HepG2 (cell line): ENCODE measurements around the gene SZRD1. TPM values are rescaled to one million over a fixed set of nuclear protein-coding genes. Genes with fewer than 3 reads are reported as not detected.

Experiments used
- ATAC-seq: fragments of 200-7000 bp; cut with Tn5 transposase; 3 replicates; pipeline ENCODE4 v1.9.1; 2020; ENCODE audit warnings: mild to moderate bottlenecking, moderate library complexity
- BruUV-seq: library from RNA; stranded (reverse); fragments of 400-500 nt; replicated peaks from 2 replicates; lab custom pipeline; 2021; lab: Mats Ljungman, UMichigan
- CTCF ChIA-PET: fragments of 300-600 bp; formaldehyde crosslinking; extraction: SDS; loops from one replicate; lab custom pipeline; 2021; ENCODE audit warnings: low total read pairs, inconsistent platforms, low intra/inter-chr PET ratio; lab: Yijun Ruan, JAX
- POLR2A ChIA-PET: fragments of 350-600 bp; sonication (Branson Sonifier 250); formaldehyde crosslinking; loops from one replicate; lab custom pipeline; 2020; ENCODE audit warnings: antibody characterized with exemption, inconsistent platforms; lab: Yijun Ruan, JAX
- DNase-seq: peaks from one replicate; pipeline ENCODE4 v3.0.0-alpha.2; 2015; ENCODE audit warnings: low spot score
- FAIRE-seq: peaks from 3 replicates; lab custom pipeline; 2011; peaks lifted over from hg19 to GRCh38; lab: Jason Lieb, UNC
- H2AFZ ChIP-seq: one replicate; pipeline ENCODE4 v1.6.1; 2011; ENCODE audit warnings: low read length, inconsistent platforms
- H3K27ac ChIP-seq: fragments of 300-600 bp; 3 replicates; pipeline ENCODE4 v1.8.0; 2011; ENCODE audit warnings: mixed run types, mild to moderate bottlenecking, mixed read lengths, low read length, inconsistent platforms; ENCODE audit not compliant: insufficient read depth; ENCODE audit errors: extremely low read length
- H3K27me3 ChIP-seq, 2 experiments: fragments of 200-600 bp in 1 of 2; 2 replicates in 1 of 2; 3 replicates in 1 of 2; pipeline versions ENCODE4 v1.6.0 to v1.8.0; 2011; ENCODE audit warnings: low read length in 2 of 2, mild to moderate bottlenecking in 2 of 2, moderate library complexity in 2 of 2, inconsistent platforms in 1 of 2; ENCODE audit not compliant: insufficient read depth in 2 of 2, control insufficient read depth in 1 of 2
- H3K36me3 ChIP-seq, 2 experiments: fragments of 200-600 bp in 1 of 2; replicated peaks in 1 of 2; 2 replicates in 1 of 2; 3 replicates in 1 of 2; pipeline versions ENCODE4 v1.5.1 to v1.8.0; 2011; ENCODE audit warnings: low read length in 2 of 2, inconsistent platforms in 1 of 2; ENCODE audit not compliant: insufficient read depth in 2 of 2, control insufficient read depth in 1 of 2
- H3K4me1 ChIP-seq: 2 replicates; pipeline ENCODE4 v1.5.1; 2012; ENCODE audit warnings: low read length, inconsistent platforms; ENCODE audit not compliant: insufficient read depth
- H3K4me2 ChIP-seq: 2 replicates; pipeline ENCODE4 v1.6.0; 2011; ENCODE audit warnings: low read depth, low read length, inconsistent platforms
- H3K4me3 ChIP-seq, 3 experiments: fragments of 200-600 bp in 1 of 3; sonication (generic), shearing (Covaris generic) in 1 of 3; replicated peaks in 1 of 3; 2 replicates each; pipeline ENCODE4 v1.5.1; 2011 to 2016; ENCODE audit warnings: low read length in 3 of 3, inconsistent platforms in 2 of 3, low read depth in 2 of 3, mild to moderate bottlenecking in 2 of 3, control low read depth in 1 of 3, mixed read lengths in 1 of 3; ENCODE audit not compliant: insufficient read depth in 1 of 3
- H3K79me2 ChIP-seq: one replicate; pipeline ENCODE4 v1.6.1; 2011; ENCODE audit warnings: low read length, inconsistent platforms; ENCODE audit not compliant: insufficient read depth
- H3K9ac ChIP-seq: 2 replicates; pipeline ENCODE4 v1.6.0; 2011; ENCODE audit warnings: mild to moderate bottlenecking, low read depth, low read length, inconsistent platforms; ENCODE audit not compliant: insufficient read depth
- H3K9me3 ChIP-seq: 2 replicates; pipeline ENCODE4 v1.5.1; 2012; ENCODE audit warnings: mild to moderate bottlenecking, low read length
- H4K20me1 ChIP-seq: 2 replicates; pipeline ENCODE4 v1.6.0; 2011; ENCODE audit warnings: inconsistent platforms, mild to moderate bottlenecking, low read length, moderate library complexity; ENCODE audit not compliant: insufficient read depth
- ASH2L ChIP-seq: fragments of 300-600, 200-600 bp; sonication (generic); IDR thresholded peaks from 2 replicates; pipeline ENCODE4 v1.7.0; 2017; ENCODE audit warnings: low read depth, mild to moderate bottlenecking, moderate library complexity, mixed read lengths, low read length; ENCODE audit not compliant: insufficient read length
- ATF5 ChIP-seq: sonication (generic); formaldehyde crosslinking; IDR thresholded peaks from 2 replicates; pipeline ENCODE4 v1.4.0; 2020; ENCODE audit warnings: mild to moderate bottlenecking, low read depth, missing genetic modification reagents
- PCBP2 ChIP-seq: fragments of 200-400 bp; formaldehyde crosslinking; optimal IDR thresholded peaks from 2 replicates; pipeline ENCODE3; 2018; ENCODE audit warnings: low read length, low read depth; ENCODE audit not compliant: poor library complexity, severe bottlenecking
- ZNF296 ChIP-seq: sonication (generic); formaldehyde crosslinking; conservative IDR thresholded peaks from 2 replicates; pipeline ENCODE4 v1.5.0; 2020; ENCODE audit warnings: mild to moderate bottlenecking, missing genetic modification reagents
- WGBS: methylation state at CpG from one replicate; pipeline ENCODE4 v1.1.6; 2017; ENCODE audit warnings: low lambda C conversion rate; 5-methylcytosine and 5-hydroxymethylcytosine counted together
- in situ Hi-C: cut with HindIII; loops from 2 replicates; pipeline ENCODE4 v1.10.0; 2017; ENCODE audit warnings: low pct_unique_long_range_greater_than_20kb; ENCODE audit not compliant: extremely low pct_ligation_motif_present
- intact Hi-C: fragments of 100-400 bp; cut with micrococcal nuclease; formaldehyde crosslinking; loops from one replicate; pipeline ENCODE4 v1.10.0; 2022; ENCODE audit not compliant: unreplicated experiment
- polyA plus RNA-seq, 8 experiments: library from polyadenylated mRNA; depleted of rRNA in 3 of 8; stranded (reverse) in 7 of 8; unstranded in 1 of 8; fragments of >200 nt; fragmentation: Illumina TruSeq in 4 of 8; extraction: Trizol in 4 of 8; gene quantifications; 2 replicates each; pipeline versions ENCODE4 v1.2.1 to v1.2.3, GENCODE V29; 2011 to 2016; ENCODE audit warnings: low read depth in 4 of 8, missing spikeins in 1 of 8, mixed read lengths in 1 of 8; ENCODE audit not compliant: insufficient read depth in 1 of 8
- total RNA-seq, 5 experiments: library from RNA; depleted of rRNA; stranded (reverse); fragments of >200 nt; fragmentation: Illumina TruSeq; extraction: Trizol; gene quantifications; 2 replicates each; pipeline ENCODE4 v1.2.3, GENCODE V29; 2016; ENCODE audit warnings: low read depth in 1 of 5

SZRD1 gene
- total and polyA plus RNA-seq, 2 of the 13 experiments (the other 11 are each of a cell fraction or from before 2014, with no cell fraction given), result 28.5 to 41.4 TPM

GRCh38 chr1:16380868-16381267 lies 13.8 kb downstream of the SZRD1 start (continued):
- TF ChIP-seq ATF5, result no peak
- no peak for TF ChIP-seq PCBP2

- H3K4me2 ChIP-seq, result no peak overlapping the region
- WGBS, result 95% methylated on average over 5 of the region's 5 CpGs
- H3K27me3 ChIP-seq, result no peaks in the 10 kb centered on the region
- intact Hi-C loops, result no loop called here
- H3K4me3 ChIP-seq, result no peak overlapping the region
- no peak overlapping the region for H3K27ac ChIP-seq
- no peak for FAIRE-seq
- H3K36me3 ChIP-seq, result peaks cover 0 to 11% of the 10 kb centered on the region in 2 experiments; a peak in 3 of 5 replicates
- ATAC-seq, result no peak
- CTCF ChIA-PET, result no interaction called here
- no peak overlapping the region for H3K9ac ChIP-seq
- DNase-seq, result no peak
- H3K79me2 ChIP-seq, result peaks cover 92% of the 10 kb centered on the region
- BruUV-seq, result no TSS peak
- peaks cover 51% of the 10 kb centered on the region for H4K20me1 ChIP-seq
- no peaks in the 10 kb centered on the region for H3K9me3 ChIP-seq
- peaks cover 50% of the 10 kb centered on the region for H3K4me1 ChIP-seq
- POLR2A ChIA-PET, result no interaction called here
- no peak for TF ChIP-seq ASH2L
- no peak for TF ChIP-seq ZNF296 (CRISPR knock-in tag)
- in situ Hi-C loops, result no loop called here
- H2AFZ ChIP-seq, result no peak overlapping the region
These were observed 16.8 kb downstream of the SZRD1 start for GRCh38 chr1:16383888-16384287.
